ENCODE measurements around the gene OSBPL1A.

Gene OSBPL1A

DNA sequence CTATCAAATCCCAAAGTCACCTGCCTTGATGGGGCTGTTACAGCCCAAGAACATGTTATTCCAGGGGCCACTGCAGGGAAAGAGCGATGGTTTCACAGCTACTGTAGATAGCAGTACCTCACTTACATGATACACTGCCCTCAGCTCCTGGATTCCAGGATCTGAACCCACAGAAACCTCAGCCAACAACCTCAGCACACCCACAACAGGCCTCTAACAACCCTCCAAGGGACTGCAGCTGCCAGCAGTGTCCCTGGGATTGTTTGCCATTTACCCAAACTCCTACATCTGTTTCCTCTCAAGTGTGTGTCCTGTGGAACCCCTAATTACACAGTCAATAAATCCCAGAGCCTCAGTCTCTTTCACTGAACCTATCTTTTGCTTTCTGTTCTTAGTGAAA lies 28.2 kb downstream of the OSBPL1A start:
- no peak overlapping the region for H3K4me3 ChIP-seq (ENCODE audit: low read length)
- DNase-seq (ENCODE audit: low read depth) = no peak

DNA sequence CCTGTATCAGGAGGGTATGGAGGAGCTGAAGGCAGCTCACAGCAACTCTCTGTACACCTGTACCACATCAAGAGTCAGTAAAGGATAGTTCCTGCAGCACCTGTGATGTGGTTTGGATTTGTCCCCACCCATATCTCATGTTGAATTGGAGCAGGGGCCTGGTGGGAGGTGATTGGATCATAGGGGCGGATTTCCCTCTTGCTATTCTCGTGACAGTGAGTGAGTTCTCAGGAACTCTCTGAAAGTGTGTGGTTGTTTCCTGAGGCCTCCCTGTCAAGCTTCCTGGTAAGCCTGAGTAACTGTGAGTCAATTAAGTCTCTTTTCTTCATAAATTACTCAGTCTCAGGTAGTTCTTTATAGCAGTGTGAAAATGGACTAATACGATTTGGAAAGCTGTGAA lies 28.9 kb downstream of the OSBPL1A start:
- DNase-seq (ENCODE audit: low read depth) = no peak
- TF ChIP-seq, protein P1, sequence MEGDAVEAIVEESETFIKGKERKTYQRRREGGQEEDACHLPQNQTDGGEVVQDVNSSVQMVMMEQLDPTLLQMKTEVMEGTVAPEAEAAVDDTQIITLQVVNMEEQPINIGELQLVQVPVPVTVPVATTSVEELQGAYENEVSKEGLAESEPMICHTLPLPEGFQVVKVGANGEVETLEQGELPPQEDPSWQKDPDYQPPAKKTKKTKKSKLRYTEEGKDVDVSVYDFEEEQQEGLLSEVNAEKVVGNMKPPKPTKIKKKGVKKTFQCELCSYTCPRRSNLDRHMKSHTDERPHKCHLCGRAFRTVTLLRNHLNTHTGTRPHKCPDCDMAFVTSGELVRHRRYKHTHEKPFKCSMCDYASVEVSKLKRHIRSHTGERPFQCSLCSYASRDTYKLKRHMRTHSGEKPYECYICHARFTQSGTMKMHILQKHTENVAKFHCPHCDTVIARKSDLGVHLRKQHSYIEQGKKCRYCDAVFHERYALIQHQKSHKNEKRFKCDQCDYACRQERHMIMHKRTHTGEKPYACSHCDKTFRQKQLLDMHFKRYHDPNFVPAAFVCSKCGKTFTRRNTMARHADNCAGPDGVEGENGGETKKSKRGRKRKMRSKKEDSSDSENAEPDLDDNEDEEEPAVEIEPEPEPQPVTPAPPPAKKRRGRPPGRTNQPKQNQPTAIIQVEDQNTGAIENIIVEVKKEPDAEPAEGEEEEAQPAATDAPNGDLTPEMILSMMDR (conservative IDR thresholded peaks at IDR 0.05; ENCODE audit: low read depth, low read length) = no peak
- no peak overlapping the region for H3K4me3 ChIP-seq (ENCODE audit: low read length)

More for the DNA sequence above, 28.2 kb downstream of the OSBPL1A start:
- TF ChIP-seq, protein P1 (conservative IDR thresholded peaks at IDR 0.05; ENCODE audit: low read depth, low read length) = no peak

DNA sequence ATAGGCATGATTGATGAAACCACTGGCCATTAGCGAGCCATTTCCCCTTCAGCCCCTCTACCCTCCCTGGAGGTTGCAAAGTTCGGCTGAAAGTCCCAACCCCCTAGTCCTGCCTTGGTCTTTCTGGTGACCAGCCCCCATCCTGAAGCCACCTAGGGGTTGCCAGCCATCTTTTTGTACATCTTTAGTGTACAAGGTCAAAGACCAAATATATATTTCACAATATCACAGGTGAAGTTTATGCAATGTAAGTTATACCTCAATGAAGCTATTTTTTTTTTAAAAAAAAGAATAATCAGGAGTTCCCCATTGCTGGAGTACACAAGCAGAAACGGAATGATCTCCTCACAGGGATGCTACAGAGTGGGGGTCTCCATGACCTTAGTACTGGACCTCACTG lies 31.3 kb downstream of the OSBPL1A start:
- no peak for DNase-seq (ENCODE audit: low read depth)
- H3K4me3 ChIP-seq (ENCODE audit: low read length) = no peak overlapping the region
- TF ChIP-seq, protein P1 (conservative IDR thresholded peaks at IDR 0.05; ENCODE audit: low read depth, low read length) = no peak

DNA sequence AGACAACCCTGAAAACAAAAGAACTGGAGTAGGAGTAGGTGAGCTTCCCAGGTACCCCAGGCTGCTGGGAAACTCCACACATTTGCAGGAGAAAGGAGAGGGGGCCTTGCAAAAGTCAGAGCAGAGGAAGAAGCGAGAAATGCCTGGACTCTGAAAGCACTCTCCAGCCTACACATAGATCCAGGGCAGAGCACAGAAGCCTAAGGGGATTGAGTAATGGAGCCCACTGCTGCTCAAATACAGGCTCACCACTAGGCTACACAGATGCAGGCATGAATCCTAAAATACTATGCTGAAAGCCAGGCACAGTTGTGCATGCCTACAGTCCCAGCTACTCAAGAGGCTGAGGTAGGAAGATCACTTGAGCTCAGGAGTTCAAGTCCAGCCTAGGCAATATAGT lies 33.4 kb downstream of the OSBPL1A start:
- TF ChIP-seq, protein P1 (conservative IDR thresholded peaks at IDR 0.05; ENCODE audit: low read depth, low read length) = no peak
- no peak overlapping the region for H3K4me3 ChIP-seq (ENCODE audit: low read length)
- DNase-seq (ENCODE audit: low read depth) = no peak

DNA sequence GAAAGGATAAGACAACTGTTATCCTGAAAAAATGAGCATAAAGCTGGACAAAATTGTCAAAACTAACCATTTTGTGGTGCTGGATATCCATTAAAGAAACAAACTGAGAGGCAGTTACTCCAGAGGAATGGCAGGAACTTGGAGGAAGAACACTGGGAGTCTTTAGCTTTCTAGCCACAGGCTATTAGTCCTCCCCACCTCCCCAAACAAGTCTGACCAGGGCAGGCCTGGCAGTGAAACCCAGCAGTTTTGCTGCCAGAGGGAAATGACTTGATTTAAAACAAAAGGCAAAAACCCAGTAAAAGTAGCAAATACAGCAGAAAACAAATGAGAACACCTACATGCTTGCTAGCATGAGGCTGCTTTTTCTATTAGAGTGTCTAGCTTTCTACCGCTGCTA lies 34.9 kb downstream of the OSBPL1A start:
- DNase-seq (ENCODE audit: low read depth) = no peak
- TF ChIP-seq, protein P1 (conservative IDR thresholded peaks at IDR 0.05; ENCODE audit: low read depth, low read length) = no peak

DNA sequence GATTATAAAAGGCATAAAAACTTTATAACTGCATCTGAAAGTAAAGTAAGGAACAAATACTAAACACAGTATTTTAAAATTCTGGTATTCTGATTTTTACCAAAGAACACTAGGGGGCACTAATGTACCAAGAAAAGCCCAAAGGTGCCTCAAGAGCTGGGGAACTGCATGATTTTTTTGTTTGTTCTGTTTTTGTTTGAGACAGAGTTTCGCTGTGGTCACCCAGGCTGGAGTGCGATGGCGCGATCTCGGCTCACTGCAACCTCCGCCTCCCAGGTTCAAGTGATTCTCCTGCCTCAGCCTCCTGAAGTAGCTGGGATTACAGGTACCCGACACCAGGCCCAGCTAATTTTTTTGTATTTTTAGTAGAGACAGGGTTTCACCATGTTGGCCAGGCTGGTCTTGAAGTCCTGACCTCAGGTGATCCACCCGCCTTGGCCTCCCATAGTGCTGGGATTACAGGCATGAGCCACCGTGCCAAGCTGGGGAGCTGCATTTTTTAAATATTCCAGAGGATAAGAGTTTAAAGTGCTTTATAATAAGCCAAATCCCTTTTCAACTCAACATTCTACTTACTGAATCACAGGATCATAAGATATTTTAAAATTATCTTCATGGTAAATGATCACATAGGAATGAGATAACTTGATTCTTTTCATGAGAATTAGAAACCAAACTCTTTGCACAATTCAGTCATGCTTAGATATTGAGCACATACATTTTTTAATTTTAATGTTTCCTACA lies 37.7 kb downstream of the OSBPL1A start:
- DNase-seq (ENCODE audit: low read depth) = peak; percentile 60
- TF ChIP-seq, protein P1 (conservative IDR thresholded peaks at IDR 0.05; ENCODE audit: low read depth, low read length) = peak; percentile 58
- H3K4me3 ChIP-seq (ENCODE audit: low read length) = peak overlapping the region; percentile 9

More for the DNA sequence above, 34.9 kb downstream of the OSBPL1A start:
- no peak overlapping the region for H3K4me3 ChIP-seq (ENCODE audit: low read length)

DNA sequence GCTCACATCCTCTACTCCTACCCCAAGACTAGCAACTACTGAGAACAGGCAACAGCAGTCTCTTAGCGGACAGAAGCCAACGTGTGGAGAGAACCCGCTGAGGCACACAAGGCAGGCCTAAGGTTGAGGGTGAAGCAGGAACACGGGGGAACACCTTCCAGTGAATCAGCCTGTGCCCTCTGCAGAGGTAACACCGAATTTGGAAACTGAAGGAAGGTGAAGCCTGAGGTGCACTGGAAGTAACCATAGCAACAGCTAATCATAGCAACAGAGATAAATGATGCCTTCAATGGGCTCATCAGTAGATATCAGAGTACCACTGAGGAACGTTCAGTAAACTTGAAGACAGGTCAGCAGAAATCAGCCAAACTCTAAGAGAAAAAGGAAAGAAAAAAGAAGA lies 43.3 kb downstream of the OSBPL1A start:
- H3K4me3 ChIP-seq (ENCODE audit: low read length) = no peak overlapping the region
- TF ChIP-seq, protein P1 (conservative IDR thresholded peaks at IDR 0.05; ENCODE audit: low read depth, low read length) = no peak
- no peak for DNase-seq (ENCODE audit: low read depth)
